Muscle layer of colon (tissue), 2 donors: ENCODE results near the gene TNS2.
"Not testable (repeated sequence)": the region's sequence is repeated elsewhere in the genome, so short reads cannot be mapped to it uniquely, and the experiment has no call there.

Experiments
- H3K27ac ChIP-seq: one replicate; pipeline ENCODE4 v1.7.0; 2013; ENCODE audit warnings: low read depth, mild to moderate bottlenecking, low read length, moderate library complexity
- H3K27me3 ChIP-seq, 2 donors: one replicate each; pipeline ENCODE4 v1.7.0; 2013; ENCODE audit warnings: low read length in 2 of 2, mild to moderate bottlenecking in 2 of 2; ENCODE audit not compliant: insufficient read depth in 2 of 2, control insufficient read depth in 1 of 2
- H3K36me3 ChIP-seq: one replicate; pipeline ENCODE4 v1.7.0; 2013; ENCODE audit warnings: mild to moderate bottlenecking, low read length; ENCODE audit not compliant: insufficient read depth
- H3K4me1 ChIP-seq: one replicate; pipeline ENCODE4 v1.7.0; 2013; ENCODE audit warnings: mild to moderate bottlenecking, low read length; ENCODE audit not compliant: insufficient read depth
- H3K4me3 ChIP-seq, 2 donors: one replicate each; pipeline ENCODE4 v1.7.0; 2013; ENCODE audit warnings: low read length in 2 of 2, low read depth in 1 of 2, mild to moderate bottlenecking in 1 of 2, moderate library complexity in 1 of 2
- H3K9ac ChIP-seq: one replicate; pipeline ENCODE4 v1.7.0; 2013; ENCODE audit warnings: low read length
- H3K9me3 ChIP-seq: one replicate; pipeline ENCODE4 v1.7.0; 2013; ENCODE audit warnings: mild to moderate bottlenecking, low read length
- donor health status: abdominal sarcoma.
- donor health status: Adenocarcinoma of cecum.

The TNS2 gene

DNA sequence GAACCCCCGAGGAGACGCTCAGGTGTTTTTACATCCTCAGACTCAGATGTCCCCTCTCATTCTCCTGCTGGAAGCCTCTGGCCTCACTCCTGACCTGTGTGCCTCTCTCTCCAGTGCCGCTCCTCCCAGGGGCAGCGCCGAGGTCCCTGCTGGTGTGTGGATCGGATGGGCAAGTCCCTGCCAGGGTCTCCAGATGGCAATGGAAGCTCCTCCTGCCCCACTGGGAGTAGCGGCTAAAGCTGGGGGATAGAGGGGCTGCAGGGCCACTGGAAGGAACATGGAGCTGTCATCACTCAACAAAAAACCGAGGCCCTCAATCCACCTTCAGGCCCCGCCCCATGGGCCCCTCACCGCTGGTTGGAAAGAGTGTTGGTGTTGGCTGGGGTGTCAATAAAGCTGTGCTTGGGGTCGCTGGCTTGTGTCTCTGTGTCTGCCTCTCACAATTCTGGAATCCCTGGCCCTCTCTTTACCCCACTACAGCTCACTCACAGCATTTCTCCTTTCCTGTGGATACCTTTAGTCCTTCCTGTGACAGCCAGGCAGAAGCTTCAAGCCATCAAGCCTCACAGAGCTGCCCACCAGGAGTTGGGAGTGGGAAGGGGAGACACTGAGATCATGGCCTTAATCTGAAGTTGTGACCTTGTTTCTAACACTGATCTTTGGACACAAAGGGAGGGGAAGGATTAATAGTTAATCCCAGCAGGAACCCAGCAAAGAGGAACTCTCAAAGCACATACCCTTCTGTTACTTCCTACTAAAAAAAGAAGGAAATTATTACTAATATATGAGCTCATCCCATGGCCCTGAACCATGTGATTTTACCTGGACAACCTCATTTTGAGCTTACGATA lies 52.3 kb downstream of the TNS2 start:
- peaks cover 12% of the 10 kb centered on the region for H3K4me1 ChIP-seq

DNA sequence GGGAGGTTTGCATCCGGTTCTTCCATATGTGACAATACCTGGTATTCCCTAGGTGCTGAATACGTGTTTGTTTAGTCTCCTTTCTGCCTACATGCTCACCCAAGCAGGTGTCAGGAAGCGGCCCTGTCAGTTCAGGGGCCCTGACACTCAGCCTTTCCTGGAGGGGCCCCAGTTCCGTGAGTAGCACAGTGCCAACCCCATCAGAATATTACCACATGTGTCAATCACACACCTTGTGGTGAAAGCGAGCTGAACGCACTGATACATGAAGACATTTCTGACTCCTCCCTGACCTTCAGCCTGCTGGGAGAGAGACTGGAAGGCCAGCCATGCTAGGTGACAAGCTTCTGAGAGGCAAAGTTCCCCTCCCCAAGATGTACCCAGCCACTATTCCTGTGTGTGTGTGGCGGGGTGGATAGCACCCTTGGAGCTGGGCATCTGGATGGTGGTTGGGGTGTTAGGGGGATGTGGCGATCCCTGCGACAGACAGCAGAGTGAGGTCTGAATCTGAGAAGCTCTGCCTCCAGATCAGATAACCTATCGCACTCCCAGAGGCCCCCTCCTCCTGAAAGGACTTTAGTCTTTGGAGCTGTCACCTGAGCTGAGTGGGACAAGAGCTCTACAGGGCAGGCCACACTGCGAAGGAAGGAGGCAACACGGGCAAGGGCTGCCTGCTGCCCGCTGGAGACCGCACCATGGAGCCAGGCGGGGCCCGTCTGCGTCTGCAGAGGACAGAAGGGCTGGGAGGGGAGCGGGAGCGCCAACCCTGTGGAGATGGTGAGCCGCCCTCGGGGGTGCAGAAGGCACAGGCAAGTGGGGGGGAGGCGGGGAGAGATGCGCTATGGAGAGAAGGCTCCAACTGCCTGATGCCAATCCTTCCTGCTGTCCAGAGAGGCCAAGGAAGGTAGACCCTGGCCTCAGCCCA lies 53.3 kb downstream of the TNS2 start, which contains the start of gene SOAT2:
Gene SOAT2, plus strand, starts transcription at position 604 of the 925 bp plus-strand sequence. Its CDS starts 92 bp downstream, at position 696.
- peaks cover 7% of the 10 kb centered on the region for H3K4me1 ChIP-seq
- no peaks in the 10 kb centered on the region for H3K36me3 ChIP-seq
- H3K27ac ChIP-seq = no peak within 1 kb of the TSS
- no peaks in the 10 kb centered on the region for H3K27me3 ChIP-seq
- H3K9ac ChIP-seq = no peak within 1 kb of the TSS
- no peak within 1 kb of the TSS for H3K4me3 ChIP-seq
- H3K9me3 ChIP-seq = no peaks in the 10 kb centered on the region

More for the DNA sequence above, 52.3 kb downstream of the TNS2 start:
- Histone ChIP-seq H3K9me3 (no peaks in the 10 kb centered on the region), H3K9ac (no peak overlapping the region), H3K4me3 (no peak overlapping the region), H3K27ac (no peak overlapping the region), H3K27me3 (no peaks in the 10 kb centered on the region), H3K36me3 (no peaks in the 10 kb centered on the region)

DNA sequence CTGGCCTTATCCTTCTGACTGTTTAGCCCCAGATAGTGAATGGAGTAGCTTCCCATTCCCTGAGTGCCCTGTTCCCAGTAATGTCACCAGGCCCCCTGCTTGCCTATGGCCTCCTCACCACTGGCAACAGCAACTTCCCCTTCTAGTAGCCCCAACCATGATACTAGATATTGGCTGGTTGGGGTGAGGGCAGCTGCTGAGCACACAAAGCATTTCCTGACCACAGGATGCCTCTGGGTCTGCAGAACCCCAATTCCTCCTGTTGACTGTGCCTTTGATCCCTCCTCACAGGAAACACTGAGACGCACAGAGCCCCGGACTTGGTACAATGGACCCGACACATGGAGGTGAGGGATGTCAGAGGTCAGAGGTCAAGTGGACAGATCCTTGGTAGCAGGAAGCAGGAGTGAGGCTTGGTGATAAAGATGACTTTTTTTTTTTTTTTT lies 54.0 kb downstream of the TNS2 start:
- peaks cover 5% of the 10 kb centered on the region for H3K4me1 ChIP-seq
- no peak overlapping the region for H3K27ac ChIP-seq
- no peaks in the 10 kb centered on the region for H3K9me3 ChIP-seq
- H3K27me3 ChIP-seq = no peaks in the 10 kb centered on the region
- H3K36me3 ChIP-seq = no peaks in the 10 kb centered on the region
- H3K4me3 ChIP-seq = no peak overlapping the region
- no peak overlapping the region for H3K9ac ChIP-seq

DNA sequence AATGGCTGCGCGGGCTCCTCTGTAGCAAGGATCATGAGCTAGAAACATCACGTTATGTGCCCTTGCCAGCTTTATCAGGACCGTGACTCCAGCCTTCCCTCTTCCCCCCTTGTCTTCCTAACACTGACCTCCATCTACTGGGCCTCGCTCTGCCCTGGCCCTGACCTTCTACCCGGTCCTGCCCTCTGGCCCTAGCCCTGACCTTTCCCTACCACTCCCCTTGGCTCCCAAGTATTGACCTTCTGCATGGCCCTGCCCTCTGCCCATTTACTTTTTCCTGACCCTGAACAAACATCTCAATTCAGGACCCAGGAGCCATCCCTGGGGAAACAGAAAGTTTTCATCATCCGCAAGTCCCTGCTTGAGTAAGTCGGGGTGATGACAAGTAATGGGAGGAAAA lies 55.4 kb downstream of the TNS2 start:
- Histone ChIP-seq H3K4me3 (no peak overlapping the region), H3K36me3 (no peaks in the 10 kb centered on the region), H3K9ac (no peak overlapping the region), H3K27me3 (no peaks in the 10 kb centered on the region), H3K9me3 (no peaks in the 10 kb centered on the region), H3K27ac (no peak overlapping the region), H3K4me1 (no peaks in the 10 kb centered on the region)

GRCh38 chr12:53105712-53106439 lies 56.0 kb downstream of the TNS2 start:
- no peaks in the 10 kb centered on the region for H3K4me1 ChIP-seq
- H3K27ac ChIP-seq = no peak overlapping the region
- no peaks in the 10 kb centered on the region for H3K36me3 ChIP-seq
- H3K4me3 ChIP-seq = no peak overlapping the region
- no peaks in the 10 kb centered on the region for H3K27me3 ChIP-seq
- H3K9me3 ChIP-seq = no peaks in the 10 kb centered on the region
- no peak overlapping the region for H3K9ac ChIP-seq

DNA sequence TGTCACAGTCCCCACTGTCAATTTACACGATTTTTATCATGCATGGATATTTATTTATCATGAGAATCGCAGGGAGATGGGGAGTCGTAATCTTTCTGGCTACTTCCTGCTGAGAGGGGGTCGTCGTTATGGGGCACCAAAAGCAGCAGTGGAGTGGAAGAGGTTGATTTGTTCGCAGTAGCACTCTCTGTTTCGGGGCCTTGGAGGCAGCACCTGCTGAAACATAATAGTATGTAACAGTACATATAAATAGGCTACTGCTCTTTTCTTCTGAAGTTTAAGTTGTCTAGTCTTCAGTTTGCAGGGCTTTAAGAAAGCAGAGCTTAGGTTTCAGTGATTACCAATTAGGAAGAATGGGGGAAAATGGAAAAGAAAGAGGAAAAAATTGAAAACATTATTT lies 57.3 kb downstream of the TNS2 start:
- Histone ChIP-seq H3K9ac (no peak overlapping the region), H3K9me3 (no peaks in the 10 kb centered on the region), H3K27me3 (no peaks in the 10 kb centered on the region), H3K4me3 (no peak overlapping the region), H3K36me3 (no peaks in the 10 kb centered on the region), H3K4me1 (no peaks in the 10 kb centered on the region), H3K27ac (no peak overlapping the region)

GRCh38 chr12:53112431-53112830 lies 62.6 kb downstream of the TNS2 start:
- not testable (repeated sequence) for H3K4me1 ChIP-seq, H3K9me3 ChIP-seq, H3K27me3 ChIP-seq, H3K27ac ChIP-seq, H3K36me3 ChIP-seq, H3K9ac ChIP-seq, H3K4me3 ChIP-seq

GRCh38 chr12:53113136-53113705 lies 63.4 kb downstream of the TNS2 start:
- no peaks in the 10 kb centered on the region for H3K36me3 ChIP-seq
- H3K4me1 ChIP-seq = no peaks in the 10 kb centered on the region
- no peak overlapping the region for H3K9ac ChIP-seq
- H3K27ac ChIP-seq = no peak overlapping the region
- H3K27me3 ChIP-seq = no peaks in the 10 kb centered on the region
- no peaks in the 10 kb centered on the region for H3K9me3 ChIP-seq
- H3K4me3 ChIP-seq = no peak overlapping the region

GRCh38 chr12:53113951-53114350 lies 64.1 kb downstream of the TNS2 start:
- no peaks in the 10 kb centered on the region for H3K4me1 ChIP-seq
- H3K9ac ChIP-seq = no peak overlapping the region
- no peaks in the 10 kb centered on the region for H3K27me3 ChIP-seq
- H3K27ac ChIP-seq = no peak overlapping the region
- no peaks in the 10 kb centered on the region for H3K36me3 ChIP-seq
- H3K4me3 ChIP-seq = no peak overlapping the region
- no peaks in the 10 kb centered on the region for H3K9me3 ChIP-seq
